Thyroid gland (tissue), 4 donors: ENCODE results near the gene SIRT1. TPM values are rescaled to one million over a fixed set of nuclear protein-coding genes. Genes with fewer than 3 reads are reported as not detected.
"Not testable (repeated sequence)": the region's sequence is repeated elsewhere in the genome, so short reads cannot be mapped to it uniquely, and the experiment has no call there.

Experiments used
- DNase-seq, 2 donors: peaks; one replicate each; pipeline ENCODE4 v3.0.0-alpha.2; 2019
- H3K27ac ChIP-seq, 3 donors: fragments of 200-600 bp; sonication (generic); 1 replicate in 2 of 3; 2 replicates in 1 of 3; pipeline ENCODE4 v1.5.1; 2016 to 2019; ENCODE audit warnings: mild to moderate bottlenecking in 1 of 3, moderate library complexity in 1 of 3
- H3K27me3 ChIP-seq: fragments of 200-600 bp; sonication (generic); one replicate; pipeline ENCODE4 v1.5.1; 2019
- H3K36me3 ChIP-seq, 2 donors: fragments of 200-600 bp; sonication (generic); one replicate each; pipeline ENCODE4 v1.5.1; 2016 to 2019
- H3K4me1 ChIP-seq, 2 donors: fragments of 200-600 bp; sonication (generic); one replicate each; pipeline ENCODE4 v1.5.1; 2017 to 2019
- H3K4me3 ChIP-seq, 3 donors: fragments of 200-600 bp; sonication (generic); replicated peaks in 1 of 3; 1 replicate in 2 of 3; 2 replicates in 1 of 3; pipeline ENCODE4 v1.5.1; 2016; ENCODE audit warnings: mild to moderate bottlenecking in 1 of 3
- H3K9me3 ChIP-seq: fragments of 200-600 bp; sonication (generic); one replicate; pipeline ENCODE4 v1.5.1; 2017
- POLR2A ChIP-seq, 2 donors: fragments of 450-650 bp; IDR thresholded peaks; one replicate each; pipeline ENCODE4 v1.6.1; 2017; ENCODE audit warnings: antibody characterized with exemption in 2 of 2, mild to moderate bottlenecking in 2 of 2, moderate library complexity in 1 of 2
- WGBS, 2 donors: methylation state at CpG; one replicate each; pipeline ENCODE4 v1.1.5; 2017; 5-methylcytosine and 5-hydroxymethylcytosine counted together
- intact Hi-C: fragments of 100-400 bp; cut with DNase I; formaldehyde crosslinking; loops from one replicate; pipeline ENCODE4 v1.15.1; 2023
- total RNA-seq, 4 donors: library from RNA; depleted of rRNA; stranded (reverse); fragments of >200 nt; gene quantifications; one replicate each; pipeline ENCODE4 v1.2.3, GENCODE V29; 2016
- TF ChIP-seq, protein P1 (sequence below), 6 experiments: fragments of 200-600 bp in 3 of 6; fragments of 450-650 bp in 3 of 6; sonication (generic) in 3 of 6; IDR thresholded peaks; one replicate each; pipeline ENCODE4 v1.5.1; 2016 to 2019; ENCODE audit warnings: antibody characterized with exemption in 6 of 6, mild to moderate bottlenecking in 2 of 6, inconsistent platforms in 1 of 6, moderate library complexity in 1 of 6

SIRT1 gene
- total RNA-seq: 10 to 100 TPM; 18.4 to 40.4 (median 27.6) TPM

DNA sequence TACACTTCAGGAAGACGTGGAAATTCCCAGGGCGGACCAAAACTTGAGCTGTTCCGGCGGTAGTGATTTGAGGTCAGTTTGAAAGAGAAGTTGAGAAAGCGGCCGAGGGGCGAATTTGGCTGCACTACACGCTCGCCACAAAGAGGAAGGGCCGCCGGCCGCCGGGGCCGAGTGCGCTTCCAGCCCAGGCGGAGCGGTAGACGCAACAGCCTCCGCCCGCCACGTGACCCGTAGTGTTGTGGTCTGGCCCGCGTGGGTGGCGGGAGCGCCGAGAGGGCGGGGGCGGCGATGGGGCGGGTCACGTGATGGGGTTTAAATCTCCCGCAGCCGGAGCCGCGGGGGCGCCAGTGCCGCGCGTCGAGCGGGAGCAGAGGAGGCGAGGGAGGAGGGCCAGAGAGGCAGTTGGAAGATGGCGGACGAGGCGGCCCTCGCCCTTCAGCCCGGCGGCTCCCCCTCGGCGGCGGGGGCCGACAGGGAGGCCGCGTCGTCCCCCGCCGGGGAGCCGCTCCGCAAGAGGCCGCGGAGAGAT, at the start of gene SIRT1:
TSS of gene SIRT1 (plus strand) at position 344 of the 529 bp plus-strand sequence. CDS start at position 410, 66 bp downstream.
- Histone ChIP-seq H3K36me3 (peaks cover 18 to 22% of the 10 kb centered on the region in 2 donors), H3K4me3 (peak within 1 kb of the TSS; percentile 10 to 90 (median 61)), H3K27me3 (no peaks in the 10 kb centered on the region), H3K9me3 (no peaks in the 10 kb centered on the region), H3K27ac (peak within 1 kb of the TSS; percentile 90 to 93 (median 92)), H3K4me1 (peaks cover 0 to 4% of the 10 kb centered on the region in 2 donors)
- 0 to 1% methylated on average over 7 to 11 of the region's 62 CpGs for WGBS, 2 donors
- peak; percentile 76 to 91 for TF ChIP-seq POLR2A (IDR thresholded peaks at IDR 0.05)
- TF ChIP-seq, protein P1, sequence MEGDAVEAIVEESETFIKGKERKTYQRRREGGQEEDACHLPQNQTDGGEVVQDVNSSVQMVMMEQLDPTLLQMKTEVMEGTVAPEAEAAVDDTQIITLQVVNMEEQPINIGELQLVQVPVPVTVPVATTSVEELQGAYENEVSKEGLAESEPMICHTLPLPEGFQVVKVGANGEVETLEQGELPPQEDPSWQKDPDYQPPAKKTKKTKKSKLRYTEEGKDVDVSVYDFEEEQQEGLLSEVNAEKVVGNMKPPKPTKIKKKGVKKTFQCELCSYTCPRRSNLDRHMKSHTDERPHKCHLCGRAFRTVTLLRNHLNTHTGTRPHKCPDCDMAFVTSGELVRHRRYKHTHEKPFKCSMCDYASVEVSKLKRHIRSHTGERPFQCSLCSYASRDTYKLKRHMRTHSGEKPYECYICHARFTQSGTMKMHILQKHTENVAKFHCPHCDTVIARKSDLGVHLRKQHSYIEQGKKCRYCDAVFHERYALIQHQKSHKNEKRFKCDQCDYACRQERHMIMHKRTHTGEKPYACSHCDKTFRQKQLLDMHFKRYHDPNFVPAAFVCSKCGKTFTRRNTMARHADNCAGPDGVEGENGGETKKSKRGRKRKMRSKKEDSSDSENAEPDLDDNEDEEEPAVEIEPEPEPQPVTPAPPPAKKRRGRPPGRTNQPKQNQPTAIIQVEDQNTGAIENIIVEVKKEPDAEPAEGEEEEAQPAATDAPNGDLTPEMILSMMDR (IDR thresholded peaks at IDR 0.05): no peak
- DNase-seq: peak; percentile 98
- intact Hi-C loops: no loop called here

DNA sequence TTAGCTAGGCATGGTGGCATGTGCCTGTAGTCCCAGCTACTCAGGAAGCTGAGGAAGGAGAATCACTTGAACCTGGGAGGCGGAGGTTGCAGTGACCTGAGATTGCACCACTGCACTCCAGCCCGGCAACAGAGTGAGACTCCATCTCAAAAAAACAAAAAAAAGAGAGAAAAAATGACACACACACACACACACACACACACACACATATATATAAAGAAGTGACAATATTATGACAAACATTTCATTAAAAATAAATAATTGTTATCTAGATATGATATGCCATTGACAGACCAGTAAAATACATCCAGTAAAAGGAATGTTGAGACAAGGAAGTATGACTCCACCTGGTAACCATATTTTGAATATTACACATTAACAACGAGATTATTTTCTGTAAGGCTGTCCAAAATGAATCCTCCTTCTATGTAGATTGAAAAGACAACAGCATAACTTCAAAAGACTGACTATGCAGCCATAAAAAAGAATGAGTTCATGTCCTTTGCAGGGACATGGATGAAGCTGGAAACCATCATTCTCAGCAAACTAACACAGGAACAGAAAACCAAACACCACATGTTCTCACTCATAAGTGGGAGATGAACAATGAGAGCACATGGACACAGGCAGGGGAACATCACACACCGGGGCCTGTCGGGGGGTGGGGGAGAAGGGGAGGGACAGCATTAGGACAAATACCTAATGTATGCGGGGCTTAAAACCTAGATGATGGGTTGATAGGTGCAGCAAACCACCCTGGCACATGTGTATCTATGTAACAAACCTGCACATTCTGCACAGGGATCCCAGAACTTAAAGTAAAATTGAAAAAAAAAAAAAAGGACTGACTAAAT, 48.7 kb upstream of the SIRT1 start:
- WGBS, 2 donors: 70 to 77% methylated on average over 6 of the region's 6 CpGs
- DNase-seq, H3K4me1 ChIP-seq, intact Hi-C loops, H3K27ac ChIP-seq, H3K27me3 ChIP-seq, H3K9me3 ChIP-seq, H3K36me3 ChIP-seq, H3K4me3 ChIP-seq: not testable (repeated sequence)

DNA sequence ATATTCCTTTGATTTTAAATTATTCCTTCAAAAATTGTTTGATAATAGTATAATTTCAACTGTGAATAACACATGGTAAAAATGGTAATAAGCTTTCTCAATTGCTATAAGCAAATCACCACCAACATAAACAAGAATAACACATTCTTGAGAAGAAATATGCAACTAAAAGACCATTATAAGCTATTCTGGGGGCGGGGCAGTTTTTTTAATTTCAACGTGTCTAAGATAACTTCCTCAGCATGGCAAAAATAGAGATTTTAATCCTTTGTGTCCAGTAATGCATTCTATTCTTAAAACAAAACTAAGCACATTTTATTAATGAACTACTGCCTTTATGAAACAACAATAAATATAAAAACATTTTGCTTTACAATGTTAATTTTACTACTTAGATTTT, 48.0 kb upstream of the SIRT1 start:
- Histone ChIP-seq H3K4me3 (no peak overlapping the region), H3K27ac (no peak overlapping the region), H3K9me3 (no peaks in the 10 kb centered on the region), H3K27me3 (no peaks in the 10 kb centered on the region), H3K4me1 (no peaks in the 10 kb centered on the region), H3K36me3 (no peaks in the 10 kb centered on the region)
- no peak for DNase-seq
- intact Hi-C loops: no loop called here
- TF ChIP-seq, protein P1 (IDR thresholded peaks at IDR 0.05): no peak
- no peak for TF ChIP-seq POLR2A (IDR thresholded peaks at IDR 0.05)
- 62 to 66% methylated on average over 2 of the region's 2 CpGs for WGBS, 2 donors

DNA sequence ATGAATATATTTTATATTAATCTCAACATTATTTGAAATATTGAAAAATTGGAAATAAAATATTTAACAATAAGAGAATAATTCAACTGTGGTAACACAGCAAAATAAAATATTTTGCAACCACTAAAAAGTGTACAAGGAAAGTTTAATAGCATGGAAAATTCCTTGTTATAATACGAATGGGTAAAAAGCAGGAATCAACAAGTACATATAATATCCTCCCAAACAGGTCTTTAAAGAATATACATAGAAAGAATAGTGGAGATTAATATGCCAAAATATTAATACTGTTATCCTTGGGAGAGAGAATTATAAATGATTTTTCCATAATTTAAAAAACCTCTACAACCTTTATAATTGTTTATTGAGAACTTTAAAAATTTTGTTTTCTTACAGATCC, 47.5 kb upstream of the SIRT1 start:
- intact Hi-C loops: no loop called here
- Histone ChIP-seq H3K4me3 (no peak overlapping the region), H3K36me3 (no peaks in the 10 kb centered on the region), H3K27ac (no peak overlapping the region), H3K27me3 (no peaks in the 10 kb centered on the region), H3K4me1 (no peaks in the 10 kb centered on the region), H3K9me3 (no peaks in the 10 kb centered on the region)
- no peak for DNase-seq
- TF ChIP-seq POLR2A (IDR thresholded peaks at IDR 0.05): no peak
- TF ChIP-seq, protein P1 (IDR thresholded peaks at IDR 0.05): no peak
- WGBS, 2 donors: 80 to 88% methylated on average over 1 of the region's 1 CpG

DNA sequence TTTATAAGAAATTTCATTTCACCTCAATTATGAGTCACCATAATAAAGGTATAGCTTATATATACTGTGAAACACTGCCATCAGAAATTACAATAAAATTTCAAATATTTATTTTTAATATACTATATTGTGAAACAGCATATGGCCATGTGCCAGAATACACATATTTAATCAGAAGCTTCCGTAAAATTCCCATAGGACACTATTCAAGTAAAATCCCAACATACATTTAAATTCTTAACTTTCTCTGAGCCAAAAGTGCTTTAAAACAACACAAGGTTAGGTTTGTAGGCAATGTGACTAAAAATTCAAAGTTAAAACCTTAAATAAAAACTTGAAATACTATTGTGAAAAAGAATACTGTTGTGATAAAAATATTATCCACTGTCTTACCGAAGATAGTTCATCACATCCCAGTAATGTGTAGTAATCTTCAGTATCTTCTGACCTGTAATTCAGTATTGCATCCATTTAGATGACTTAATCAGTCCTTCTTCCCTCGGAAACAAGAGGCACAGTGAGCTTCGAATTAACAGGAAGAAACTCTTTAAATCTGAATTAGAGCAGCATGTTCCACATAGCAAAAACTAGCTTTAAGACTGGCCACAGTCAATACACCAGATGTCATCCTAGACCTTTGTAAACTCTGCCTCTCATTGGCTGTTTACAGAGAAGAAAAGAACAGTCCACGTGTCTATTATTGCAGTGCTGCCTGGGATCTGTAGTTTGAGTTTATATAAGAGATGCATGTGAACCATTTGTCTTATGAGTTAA, 46.7 kb upstream of the SIRT1 start, which contains the start of gene DNAJC12:
TSS of gene DNAJC12 (minus strand) at position 648 of the 774 bp plus-strand sequence. CDS start at position 471, 177 bp downstream.
- H3K27ac ChIP-seq: no peak within 1 kb of the TSS
- no peak for TF ChIP-seq POLR2A (IDR thresholded peaks at IDR 0.05)
- TF ChIP-seq, protein P1 (IDR thresholded peaks at IDR 0.05): no peak
- no peaks in the 10 kb centered on the region for H3K36me3 ChIP-seq
- intact Hi-C loops: no loop called here
- no peaks in the 10 kb centered on the region for H3K9me3 ChIP-seq
- WGBS, 2 donors: 39 to 48% methylated on average over 5 of the region's 5 CpGs
- no peak for DNase-seq
- no peaks in the 10 kb centered on the region for H3K4me1 ChIP-seq
- H3K4me3 ChIP-seq: no peak within 1 kb of the TSS
- no peaks in the 10 kb centered on the region for H3K27me3 ChIP-seq

DNA sequence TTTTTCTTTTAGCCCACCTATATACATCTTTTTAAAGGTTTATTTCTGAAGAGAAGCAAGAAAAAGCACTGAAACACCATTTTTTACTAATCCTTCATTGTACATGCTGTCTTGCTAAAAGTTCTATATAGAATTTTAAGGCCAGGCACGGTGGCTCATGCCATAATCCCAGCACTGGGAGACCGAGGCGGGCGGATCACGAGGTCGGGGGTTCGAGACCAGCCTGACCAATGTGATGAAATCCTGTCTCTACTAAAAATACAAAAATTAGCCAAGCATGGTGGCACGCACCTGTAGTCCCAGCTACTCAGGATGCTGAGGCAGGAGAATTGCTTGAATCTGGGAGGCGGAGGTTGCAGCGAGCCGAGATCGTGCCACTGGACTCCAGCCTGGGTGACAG, 44.9 kb upstream of the SIRT1 start:
- H3K27me3 ChIP-seq, H3K9me3 ChIP-seq, H3K4me3 ChIP-seq, intact Hi-C loops, H3K27ac ChIP-seq, H3K36me3 ChIP-seq, DNase-seq, H3K4me1 ChIP-seq: not testable (repeated sequence)
- 94 to 96% methylated on average over 12 of the region's 12 CpGs for WGBS, 2 donors
